ENCODE measurements around the gene IQSEC1. TPM values are rescaled to one million over a fixed set of nuclear protein-coding genes. Genes with fewer than 3 reads are reported as not detected.

Gene IQSEC1
- polyA plus RNA-seq: 10 to 100 TPM in 2 of 3 donors, 1 to 10 TPM in 1; 9.0 to 40.5 (median 15.3) TPM

DNA sequence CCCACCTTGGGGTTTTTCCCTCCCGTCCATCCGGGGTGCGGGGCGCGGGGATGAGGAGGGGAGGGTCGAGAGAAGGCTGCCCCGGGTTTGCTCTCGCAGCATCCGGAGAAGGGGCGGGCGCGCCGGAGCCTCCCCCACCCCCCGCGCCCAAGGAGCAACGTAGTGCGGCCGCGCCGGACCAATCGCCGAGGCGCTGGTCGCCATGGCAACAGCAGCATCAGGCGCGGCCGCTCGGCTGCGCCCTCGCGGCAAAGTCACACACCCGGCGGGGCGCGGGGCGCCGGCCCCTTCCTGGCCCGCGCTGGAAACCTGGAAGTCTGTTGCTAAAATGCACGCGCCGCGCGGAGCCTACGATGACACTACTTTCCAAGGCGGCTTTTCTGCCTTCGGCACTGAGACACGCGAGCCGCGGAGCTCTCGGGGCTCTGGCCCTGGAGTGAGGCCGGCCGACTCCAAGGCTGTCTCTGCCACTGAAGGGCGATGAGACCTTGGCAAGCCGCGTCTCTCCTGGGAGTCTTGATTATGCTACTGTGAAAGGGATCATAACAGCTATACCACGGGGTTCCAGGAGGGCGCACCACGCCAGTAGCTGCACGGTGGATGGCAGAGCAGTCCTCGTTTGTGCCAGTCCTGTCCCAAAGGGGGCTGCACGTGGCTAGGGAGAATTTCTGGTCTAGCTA lies at the start of gene IQSEC1:
Gene IQSEC1 (minus strand): TSS at position 104 of the 680 bp plus-strand sequence. CDS start 415 bp downstream, outside the sequence.
- DNase-seq: peak; percentile 84 to 90 (median 89)
- peaks cover 6 to 32% (median 8%) of the 10 kb centered on the region in 3 donors for H3K27me3 Mint-ChIP-seq (ENCODE audit: low read depth in 3 of 3)
- peak within 1 kb of the TSS; percentile 90 to 98 (median 96) for H3K27ac Mint-ChIP-seq
- peaks cover 0 to 3% (median 0%) of the 10 kb centered on the region in 3 donors for H3K36me3 Mint-ChIP-seq
- peaks cover 59 to 72% of the 10 kb centered on the region in 2 donors for H3K4me1 Mint-ChIP-seq
- peaks cover 0 to 1% (median 0%) of the 10 kb centered on the region in 6 donors for H3K9me3 Mint-ChIP-seq
- peak within 1 kb of the TSS; percentile 84 to 93 (median 92) for H3K4me3 Mint-ChIP-seq

DNA sequence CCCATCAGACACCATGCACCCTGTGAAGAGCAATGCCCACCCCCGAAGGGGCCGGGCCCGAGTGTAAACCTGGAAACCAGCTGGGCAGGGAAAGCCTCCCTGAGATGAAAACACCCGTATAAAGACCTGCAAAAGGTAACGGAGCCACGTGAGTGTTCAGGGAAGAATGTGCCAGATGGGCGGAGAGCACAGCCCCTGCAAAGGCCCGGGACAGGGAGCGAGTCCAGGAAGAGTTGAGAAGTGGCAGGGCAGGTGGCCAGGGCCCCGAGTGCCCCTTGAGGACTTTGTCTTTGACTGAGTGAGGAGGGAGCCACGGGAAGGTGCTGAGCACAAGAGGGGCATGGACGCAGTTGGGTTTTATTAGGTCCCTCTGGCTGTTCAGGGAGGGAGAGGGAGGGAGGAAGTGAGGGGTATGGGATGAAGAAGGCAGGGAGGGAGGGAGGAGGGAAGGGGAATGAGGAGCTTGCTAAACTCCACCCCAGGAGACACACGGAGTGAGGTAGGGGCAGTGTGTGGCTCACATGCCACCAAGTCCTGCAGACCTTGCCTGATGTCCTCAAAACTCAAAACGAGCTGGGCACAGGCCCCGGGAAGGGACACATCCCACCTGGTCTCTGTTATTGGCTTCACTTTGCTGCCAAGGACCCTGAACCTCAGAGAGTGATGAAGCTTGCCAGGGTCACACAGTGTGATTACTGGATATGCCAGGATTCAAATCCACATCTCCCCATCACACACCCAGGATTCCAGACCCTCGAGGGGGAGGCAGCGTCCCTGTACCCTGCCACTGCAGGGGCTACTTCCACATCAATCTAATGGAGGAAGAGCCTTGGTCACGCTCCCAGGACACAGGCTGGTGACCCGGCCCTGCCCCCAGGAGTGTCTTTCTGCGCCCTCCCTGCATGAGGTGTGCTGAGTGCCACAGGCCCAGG lies 49.1 kb upstream of the IQSEC1 start:
- no peaks in the 10 kb centered on the region for H3K4me1 Mint-ChIP-seq
- H3K27ac Mint-ChIP-seq: no peak overlapping the region
- H3K9me3 Mint-ChIP-seq: no peaks in the 10 kb centered on the region
- H3K27me3 Mint-ChIP-seq (ENCODE audit: low read depth in 3 of 3): peaks cover 0 to 2% (median 1%) of the 10 kb centered on the region in 3 donors
- no peak for DNase-seq
- H3K4me3 Mint-ChIP-seq: no peak overlapping the region
- no peaks in the 10 kb centered on the region for H3K36me3 Mint-ChIP-seq

GRCh38 chr3:13121553-13122001 lies 48.3 kb upstream of the IQSEC1 start:
- Mint-ChIP-seq H3K36me3 (no peaks in the 10 kb centered on the region), H3K27me3 (ENCODE audit: low read depth in 3 of 3) (peaks cover 0 to 2% (median 1%) of the 10 kb centered on the region in 3 donors), H3K9me3 (no peaks in the 10 kb centered on the region), H3K4me1 (no peaks in the 10 kb centered on the region), H3K27ac (no peak overlapping the region), H3K4me3 (no peak overlapping the region)
- no peak for DNase-seq

DNA sequence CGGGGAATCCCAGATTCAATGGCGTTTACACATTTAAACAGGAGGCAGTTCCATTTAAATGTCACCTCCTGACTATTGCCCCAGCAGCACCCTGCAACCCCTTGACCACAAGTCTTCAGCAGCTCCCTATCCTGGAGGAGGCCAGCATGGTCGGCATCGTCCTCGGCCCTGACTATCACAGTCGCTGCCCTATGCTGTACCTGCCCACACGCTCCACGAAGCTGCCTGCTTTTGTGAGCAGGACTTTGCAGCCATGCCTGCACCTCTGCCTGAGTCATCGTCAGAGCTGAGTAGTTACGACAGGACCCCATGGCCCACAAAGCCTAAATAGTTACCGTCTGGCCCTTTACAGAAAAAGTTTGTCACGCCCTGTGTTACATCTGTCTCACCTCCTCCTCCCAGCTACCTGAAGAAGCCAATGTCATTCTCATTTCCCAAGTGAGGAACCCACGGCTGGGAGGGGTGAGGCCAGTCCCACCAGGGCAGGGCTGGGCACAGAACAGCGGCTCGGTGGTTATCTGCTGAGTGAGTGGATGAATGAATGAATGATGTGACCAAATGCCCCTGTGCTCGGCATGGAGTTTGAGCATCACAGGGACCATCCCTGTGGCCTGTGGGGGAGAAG lies 47.8 kb upstream of the IQSEC1 start:
- Mint-ChIP-seq H3K27ac (no peak overlapping the region), H3K27me3 (ENCODE audit: low read depth in 3 of 3) (peaks cover 0 to 2% (median 0%) of the 10 kb centered on the region in 3 donors)
- no peak for DNase-seq

GRCh38 chr3:13120289-13120927 lies 47.2 kb upstream of the IQSEC1 start:
- H3K4me1 Mint-ChIP-seq: no peaks in the 10 kb centered on the region
- H3K36me3 Mint-ChIP-seq: no peaks in the 10 kb centered on the region
- peaks cover 0 to 4% (median 0%) of the 10 kb centered on the region in 3 donors for H3K27me3 Mint-ChIP-seq (ENCODE audit: low read depth in 3 of 3)
- H3K9me3 Mint-ChIP-seq: no peaks in the 10 kb centered on the region
- no peak for DNase-seq
- H3K27ac Mint-ChIP-seq: no peak overlapping the region
- H3K4me3 Mint-ChIP-seq: no peak overlapping the region

More for the DNA sequence above, 47.8 kb upstream of the IQSEC1 start:
- Mint-ChIP-seq H3K4me3 (no peak overlapping the region), H3K36me3 (no peaks in the 10 kb centered on the region), H3K4me1 (no peaks in the 10 kb centered on the region), H3K9me3 (no peaks in the 10 kb centered on the region)

- Mint-ChIP-seq H3K36me3 (no peaks in the 10 kb centered on the region), H3K27me3 (ENCODE audit: low read depth in 3 of 3) (peaks cover 0 to 6% (median 0%) of the 10 kb centered on the region in 3 donors), H3K9me3 (no peaks in the 10 kb centered on the region), H3K27ac (no peak overlapping the region), H3K4me3 (no peak overlapping the region), H3K4me1 (no peaks in the 10 kb centered on the region)
- no peak for DNase-seq
These were observed 46.4 kb upstream of the IQSEC1 start for GRCh38 chr3:13119471-13120220.

- H3K4me1 Mint-ChIP-seq: peaks cover 0 to 2% of the 10 kb centered on the region in 2 donors
- no peak for DNase-seq
These were observed 43.2 kb upstream of the IQSEC1 start for GRCh38 chr3:13116426-13116825.

GRCh38 chr3:13115991-13116390 lies 42.8 kb upstream of the IQSEC1 start:
- Mint-ChIP-seq H3K27ac (no peak overlapping the region), H3K9me3 (no peaks in the 10 kb centered on the region), H3K4me3 (no peak overlapping the region), H3K4me1 (peaks cover under 1 to 3% of the 10 kb centered on the region in 2 donors), H3K27me3 (ENCODE audit: low read depth in 3 of 3) (peaks cover 0 to 6% (median 2%) of the 10 kb centered on the region in 3 donors), H3K36me3 (no peaks in the 10 kb centered on the region)
- no peak for DNase-seq

More at GRCh38 chr3:13116426-13116825, 43.2 kb upstream of the IQSEC1 start:
- no peak overlapping the region for H3K4me3 Mint-ChIP-seq
- peaks cover 0 to 6% (median 2%) of the 10 kb centered on the region in 3 donors for H3K27me3 Mint-ChIP-seq (ENCODE audit: low read depth in 3 of 3)
- no peaks in the 10 kb centered on the region for H3K36me3 Mint-ChIP-seq
- H3K9me3 Mint-ChIP-seq: no peaks in the 10 kb centered on the region
- no peak overlapping the region for H3K27ac Mint-ChIP-seq

GRCh38 chr3:13115576-13115910 lies 42.3 kb upstream of the IQSEC1 start:
- DNase-seq: no peak
- Mint-ChIP-seq H3K4me1 (peaks cover 5 to 7% of the 10 kb centered on the region in 2 donors), H3K4me3 (no peak overlapping the region), H3K27ac (no peak overlapping the region), H3K27me3 (ENCODE audit: low read depth in 3 of 3) (peaks cover under 1 to 6% (median 2%) of the 10 kb centered on the region in 3 donors), H3K36me3 (no peaks in the 10 kb centered on the region), H3K9me3 (no peaks in the 10 kb centered on the region)

GRCh38 chr3:13114811-13115575 lies 41.8 kb upstream of the IQSEC1 start:
- no peak overlapping the region for H3K27ac Mint-ChIP-seq
- DNase-seq: no peak
- H3K4me3 Mint-ChIP-seq: no peak overlapping the region
- H3K9me3 Mint-ChIP-seq: no peaks in the 10 kb centered on the region
- H3K4me1 Mint-ChIP-seq: peaks cover 7 to 8% of the 10 kb centered on the region in 2 donors
- peaks cover 2 to 6% (median 2%) of the 10 kb centered on the region in 3 donors for H3K27me3 Mint-ChIP-seq (ENCODE audit: low read depth in 3 of 3)
- H3K36me3 Mint-ChIP-seq: no peaks in the 10 kb centered on the region

- Mint-ChIP-seq H3K4me1 (peaks cover 7 to 8% of the 10 kb centered on the region in 2 donors), H3K27me3 (ENCODE audit: low read depth in 3 of 3) (peaks cover 2 to 6% (median 2%) of the 10 kb centered on the region in 3 donors), H3K4me3 (no peak overlapping the region), H3K9me3 (no peaks in the 10 kb centered on the region), H3K27ac (no peak overlapping the region), H3K36me3 (no peaks in the 10 kb centered on the region)
- no peak for DNase-seq
These were observed 40.4 kb upstream of the IQSEC1 start for GRCh38 chr3:13113346-13114330.

All from immature natural killer cell (primary cell).